SK-N-SH (cell line): ENCODE measurements around the gene IQGAP2.

Source experiments
- EZH2phosphoT487 ChIP-seq: fragments of 200-600 bp; sonication (generic); IDR thresholded peaks from 2 replicates; pipeline ENCODE4 v1.6.1; 2017; ENCODE audit warnings: low read depth, mixed run types, mild to moderate bottlenecking, antibody characterized with exemption, moderate library complexity, borderline replicate concordance
- REST ChIP-seq: IDR thresholded peaks from 2 replicates; pipeline ENCODE4 v1.6.1; 2012; ENCODE audit warnings: mild to moderate bottlenecking, low read depth, low read length, moderate library complexity
- YY1 ChIP-seq: IDR thresholded peaks from 2 replicates; pipeline ENCODE4 v1.4.0; 2012; ENCODE audit warnings: low read depth, mild to moderate bottlenecking
- TF ChIP-seq, protein P1 (sequence below): fragments of 200-600 bp; sonication (generic); IDR thresholded peaks from 2 replicates; pipeline ENCODE4 v1.6.1; 2017; ENCODE audit warnings: antibody characterized with exemption, mild to moderate bottlenecking, moderate library complexity

DNA sequence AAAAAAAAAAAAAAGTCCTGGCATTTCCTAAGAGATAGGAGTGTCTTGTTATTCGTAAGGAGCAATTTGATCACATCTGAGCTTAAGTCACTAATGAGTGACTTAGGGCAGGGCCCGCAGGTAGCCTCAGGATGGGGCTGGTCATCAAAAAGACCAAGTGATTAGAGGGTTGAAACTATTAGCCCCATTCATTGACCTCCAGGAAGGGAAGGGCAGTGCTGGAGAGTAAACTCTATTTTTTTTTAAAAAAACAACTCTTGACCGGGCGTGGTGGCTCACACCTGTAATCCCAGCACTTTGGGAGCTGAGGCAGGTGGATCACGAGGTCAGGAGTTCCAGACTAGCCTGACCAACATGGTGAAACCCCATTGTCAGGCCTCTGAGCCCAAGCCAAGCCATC lies 46.2 kb upstream of the IQGAP2 start:
- TF ChIP-seq, protein P1, sequence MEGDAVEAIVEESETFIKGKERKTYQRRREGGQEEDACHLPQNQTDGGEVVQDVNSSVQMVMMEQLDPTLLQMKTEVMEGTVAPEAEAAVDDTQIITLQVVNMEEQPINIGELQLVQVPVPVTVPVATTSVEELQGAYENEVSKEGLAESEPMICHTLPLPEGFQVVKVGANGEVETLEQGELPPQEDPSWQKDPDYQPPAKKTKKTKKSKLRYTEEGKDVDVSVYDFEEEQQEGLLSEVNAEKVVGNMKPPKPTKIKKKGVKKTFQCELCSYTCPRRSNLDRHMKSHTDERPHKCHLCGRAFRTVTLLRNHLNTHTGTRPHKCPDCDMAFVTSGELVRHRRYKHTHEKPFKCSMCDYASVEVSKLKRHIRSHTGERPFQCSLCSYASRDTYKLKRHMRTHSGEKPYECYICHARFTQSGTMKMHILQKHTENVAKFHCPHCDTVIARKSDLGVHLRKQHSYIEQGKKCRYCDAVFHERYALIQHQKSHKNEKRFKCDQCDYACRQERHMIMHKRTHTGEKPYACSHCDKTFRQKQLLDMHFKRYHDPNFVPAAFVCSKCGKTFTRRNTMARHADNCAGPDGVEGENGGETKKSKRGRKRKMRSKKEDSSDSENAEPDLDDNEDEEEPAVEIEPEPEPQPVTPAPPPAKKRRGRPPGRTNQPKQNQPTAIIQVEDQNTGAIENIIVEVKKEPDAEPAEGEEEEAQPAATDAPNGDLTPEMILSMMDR = no peak
- TF ChIP-seq EZH2phosphoT487 (no peak), REST (no peak), YY1 (no peak)
